HepG2 (cell line): ENCODE data around the gene SLC36A1. TPM values are rescaled to one million over a fixed set of nuclear protein-coding genes. Genes with fewer than 3 reads are reported as not detected.

Source experiments
- ATAC-seq: fragments of 200-7000 bp; cut with Tn5 transposase; 3 replicates; pipeline ENCODE4 v1.9.1; 2020; ENCODE audit warnings: mild to moderate bottlenecking, moderate library complexity
- BruUV-seq: library from RNA; stranded (reverse); fragments of 400-500 nt; replicated peaks from 2 replicates; lab custom pipeline; 2021; lab: Mats Ljungman, UMichigan
- CTCF ChIA-PET: fragments of 300-600 bp; formaldehyde crosslinking; extraction: SDS; loops from one replicate; lab custom pipeline; 2021; ENCODE audit warnings: low total read pairs, inconsistent platforms, low intra/inter-chr PET ratio; lab: Yijun Ruan, JAX
- POLR2A ChIA-PET: fragments of 350-600 bp; sonication (Branson Sonifier 250); formaldehyde crosslinking; loops from one replicate; lab custom pipeline; 2020; ENCODE audit warnings: antibody characterized with exemption, inconsistent platforms; lab: Yijun Ruan, JAX
- DNase-seq: peaks from one replicate; pipeline ENCODE4 v3.0.0-alpha.2; 2015; ENCODE audit warnings: low spot score
- FAIRE-seq: peaks from 3 replicates; lab custom pipeline; 2011; peaks lifted over from hg19 to GRCh38; lab: Jason Lieb, UNC
- H2AFZ ChIP-seq: one replicate; pipeline ENCODE4 v1.6.1; 2011; ENCODE audit warnings: low read length, inconsistent platforms
- H3K27ac ChIP-seq: fragments of 300-600 bp; 3 replicates; pipeline ENCODE4 v1.8.0; 2011; ENCODE audit warnings: mixed run types, mild to moderate bottlenecking, mixed read lengths, low read length, inconsistent platforms; ENCODE audit not compliant: insufficient read depth; ENCODE audit errors: extremely low read length
- H3K27me3 ChIP-seq, 2 experiments: fragments of 200-600 bp in 1 of 2; 2 replicates in 1 of 2; 3 replicates in 1 of 2; pipeline versions ENCODE4 v1.6.0 to v1.8.0; 2011; ENCODE audit warnings: low read length in 2 of 2, mild to moderate bottlenecking in 2 of 2, moderate library complexity in 2 of 2, inconsistent platforms in 1 of 2; ENCODE audit not compliant: insufficient read depth in 2 of 2, control insufficient read depth in 1 of 2
- H3K36me3 ChIP-seq, 2 experiments: fragments of 200-600 bp in 1 of 2; replicated peaks in 1 of 2; 2 replicates in 1 of 2; 3 replicates in 1 of 2; pipeline versions ENCODE4 v1.5.1 to v1.8.0; 2011; ENCODE audit warnings: low read length in 2 of 2, inconsistent platforms in 1 of 2; ENCODE audit not compliant: insufficient read depth in 2 of 2, control insufficient read depth in 1 of 2
- H3K4me1 ChIP-seq: 2 replicates; pipeline ENCODE4 v1.5.1; 2012; ENCODE audit warnings: low read length, inconsistent platforms; ENCODE audit not compliant: insufficient read depth
- H3K4me2 ChIP-seq: 2 replicates; pipeline ENCODE4 v1.6.0; 2011; ENCODE audit warnings: low read depth, low read length, inconsistent platforms
- H3K4me3 ChIP-seq, 3 experiments: fragments of 200-600 bp in 1 of 3; sonication (generic), shearing (Covaris generic) in 1 of 3; replicated peaks in 1 of 3; 2 replicates each; pipeline ENCODE4 v1.5.1; 2011 to 2016; ENCODE audit warnings: low read length in 3 of 3, inconsistent platforms in 2 of 3, low read depth in 2 of 3, mild to moderate bottlenecking in 2 of 3, control low read depth in 1 of 3, mixed read lengths in 1 of 3; ENCODE audit not compliant: insufficient read depth in 1 of 3
- H3K79me2 ChIP-seq: one replicate; pipeline ENCODE4 v1.6.1; 2011; ENCODE audit warnings: low read length, inconsistent platforms; ENCODE audit not compliant: insufficient read depth
- H3K9ac ChIP-seq: 2 replicates; pipeline ENCODE4 v1.6.0; 2011; ENCODE audit warnings: mild to moderate bottlenecking, low read depth, low read length, inconsistent platforms; ENCODE audit not compliant: insufficient read depth
- H3K9me3 ChIP-seq: 2 replicates; pipeline ENCODE4 v1.5.1; 2012; ENCODE audit warnings: mild to moderate bottlenecking, low read length
- H4K20me1 ChIP-seq: 2 replicates; pipeline ENCODE4 v1.6.0; 2011; ENCODE audit warnings: inconsistent platforms, mild to moderate bottlenecking, low read length, moderate library complexity; ENCODE audit not compliant: insufficient read depth
- ESRRA ChIP-seq: sonication (generic); formaldehyde crosslinking; IDR thresholded peaks from 2 replicates; pipeline ENCODE4 v1.5.1; 2020; ENCODE audit warnings: mild to moderate bottlenecking, low read depth, missing genetic modification reagents
- FOXC1 ChIP-seq: sonication (generic); formaldehyde crosslinking; IDR thresholded peaks from 2 replicates; pipeline ENCODE4 v1.8.0; 2022; ENCODE audit warnings: mild to moderate bottlenecking, missing genetic modification reagents, borderline replicate concordance
- FOXJ3 ChIP-seq: sonication (generic); formaldehyde crosslinking; IDR thresholded peaks from 2 replicates; pipeline ENCODE4 v1.4.0; 2020; ENCODE audit warnings: missing genetic modification reagents, mild to moderate bottlenecking, borderline replicate concordance
- GFI1 ChIP-seq: sonication (generic); formaldehyde crosslinking; IDR thresholded peaks from 2 replicates; pipeline ENCODE4 v1.5.0; 2020; ENCODE audit warnings: missing genetic modification reagents, mild to moderate bottlenecking, borderline replicate concordance
- KDM4B ChIP-seq: sonication (generic); formaldehyde crosslinking; IDR thresholded peaks from 2 replicates; pipeline ENCODE4 v1.4.0; 2020; ENCODE audit warnings: missing genetic modification reagents
- SIX1 ChIP-seq: sonication (generic); formaldehyde crosslinking; IDR thresholded peaks from 2 replicates; pipeline ENCODE4 v1.4.0; 2020; ENCODE audit warnings: missing genetic modification reagents, borderline replicate concordance
- SRSF9 ChIP-seq: fragments of 200-400 bp; formaldehyde crosslinking; IDR thresholded peaks from 2 replicates; pipeline ENCODE4 v1.6.1; 2018; ENCODE audit warnings: borderline replicate concordance, mild to moderate bottlenecking, low read depth, low read length; ENCODE audit not compliant: insufficient read depth, poor library complexity, severe bottlenecking
- ZBTB10 ChIP-seq: sonication (generic); formaldehyde crosslinking; IDR thresholded peaks from 2 replicates; pipeline ENCODE4 v1.4.0; 2020; ENCODE audit warnings: missing genetic modification reagents, borderline replicate concordance
- ZBTB7A ChIP-seq: sonication (generic); formaldehyde crosslinking; IDR thresholded peaks from 2 replicates; pipeline ENCODE4 v1.8.0; 2022; ENCODE audit warnings: mild to moderate bottlenecking, missing genetic modification reagents
- ZNF263 ChIP-seq: sonication (generic); formaldehyde crosslinking; IDR thresholded peaks from 2 replicates; pipeline ENCODE4 v1.4.0; 2020; ENCODE audit warnings: missing genetic modification reagents
- ZNF292 ChIP-seq: sonication (generic); formaldehyde crosslinking; IDR thresholded peaks from 2 replicates; pipeline ENCODE4 v1.8.1; 2022; ENCODE audit warnings: mild to moderate bottlenecking, low read depth, missing genetic modification reagents, borderline replicate concordance
- ZNF558 ChIP-seq: sonication (generic); formaldehyde crosslinking; IDR thresholded peaks from 2 replicates; pipeline ENCODE4 v1.9.0; 2022; ENCODE audit warnings: mild to moderate bottlenecking, missing genetic modification reagents, borderline replicate concordance
- ZNF616 ChIP-seq: sonication (generic); formaldehyde crosslinking; IDR thresholded peaks from 2 replicates; pipeline ENCODE4 v1.5.0; 2020; ENCODE audit warnings: low read depth, mild to moderate bottlenecking, missing genetic modification reagents
- ZNF652 ChIP-seq: IDR thresholded peaks from 2 replicates; pipeline ENCODE4 v1.6.1; 2016; ENCODE audit warnings: low read depth, borderline replicate concordance
- ZNF816 ChIP-seq: sonication (generic); formaldehyde crosslinking; IDR thresholded peaks from 2 replicates; pipeline ENCODE4 v1.8.0; 2022; ENCODE audit warnings: missing genetic modification reagents, mild to moderate bottlenecking, borderline replicate concordance
- WGBS: methylation state at CpG from one replicate; pipeline ENCODE4 v1.1.6; 2017; ENCODE audit warnings: low lambda C conversion rate; 5-methylcytosine and 5-hydroxymethylcytosine counted together
- in situ Hi-C: cut with HindIII; loops from 2 replicates; pipeline ENCODE4 v1.10.0; 2017; ENCODE audit warnings: low pct_unique_long_range_greater_than_20kb; ENCODE audit not compliant: extremely low pct_ligation_motif_present
- intact Hi-C: fragments of 100-400 bp; cut with micrococcal nuclease; formaldehyde crosslinking; loops from one replicate; pipeline ENCODE4 v1.10.0; 2022; ENCODE audit not compliant: unreplicated experiment
- polyA plus RNA-seq, 8 experiments: library from polyadenylated mRNA; depleted of rRNA in 3 of 8; stranded (reverse) in 7 of 8; unstranded in 1 of 8; fragments of >200 nt; fragmentation: Illumina TruSeq in 4 of 8; extraction: Trizol in 4 of 8; gene quantifications; 2 replicates each; pipeline versions ENCODE4 v1.2.1 to v1.2.3, GENCODE V29; 2011 to 2016; ENCODE audit warnings: low read depth in 4 of 8, missing spikeins in 1 of 8, mixed read lengths in 1 of 8; ENCODE audit not compliant: insufficient read depth in 1 of 8
- total RNA-seq, 5 experiments: library from RNA; depleted of rRNA; stranded (reverse); fragments of >200 nt; fragmentation: Illumina TruSeq; extraction: Trizol; gene quantifications; 2 replicates each; pipeline ENCODE4 v1.2.3, GENCODE V29; 2016; ENCODE audit warnings: low read depth in 1 of 5
- TF ChIP-seq, protein P1 (sequence below): sonication (generic); formaldehyde crosslinking; IDR thresholded peaks from 2 replicates; pipeline ENCODE4 v1.4.0; 2020; ENCODE audit warnings: missing genetic modification reagents

SLC36A1 gene
- total and polyA plus RNA-seq, 2 of the 13 experiments (the other 11 are each of a cell fraction or from before 2014, with no cell fraction given), result 8.0 to 8.9 TPM

GRCh38 chr5:151432210-151432609, 15.2 kb upstream of the SLC36A1 start:
- TF ChIP-seq ZNF292 (no peak), ZNF558 (CRISPR knock-in tag) (no peak), ZNF816 (CRISPR knock-in tag) (no peak), ESRRA (no peak), SIX1 (CRISPR knock-in tag) (no peak), GFI1 (CRISPR knock-in tag) (no peak), ZBTB10 (no peak), SRSF9 (no peak), KDM4B (no peak), ZNF652 (no peak), ZNF263 (no peak), ZNF616 (CRISPR knock-in tag) (no peak), FOXC1 (no peak), FOXJ3 (CRISPR knock-in tag) (no peak), ZBTB7A (CRISPR knock-in tag) (no peak)
- TF ChIP-seq, protein P1, sequence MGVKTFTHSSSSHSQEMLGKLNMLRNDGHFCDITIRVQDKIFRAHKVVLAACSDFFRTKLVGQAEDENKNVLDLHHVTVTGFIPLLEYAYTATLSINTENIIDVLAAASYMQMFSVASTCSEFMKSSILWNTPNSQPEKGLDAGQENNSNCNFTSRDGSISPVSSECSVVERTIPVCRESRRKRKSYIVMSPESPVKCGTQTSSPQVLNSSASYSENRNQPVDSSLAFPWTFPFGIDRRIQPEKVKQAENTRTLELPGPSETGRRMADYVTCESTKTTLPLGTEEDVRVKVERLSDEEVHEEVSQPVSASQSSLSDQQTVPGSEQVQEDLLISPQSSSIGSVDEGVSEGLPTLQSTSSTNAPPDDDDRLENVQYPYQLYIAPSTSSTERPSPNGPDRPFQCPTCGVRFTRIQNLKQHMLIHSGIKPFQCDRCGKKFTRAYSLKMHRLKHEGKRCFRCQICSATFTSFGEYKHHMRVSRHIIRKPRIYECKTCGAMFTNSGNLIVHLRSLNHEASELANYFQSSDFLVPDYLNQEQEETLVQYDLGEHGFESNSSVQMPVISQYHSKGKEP, result no peak
- TF ChIP-seq, all 625 proteins: peak for 0
- Histone ChIP-seq H3K27me3 (no peaks in the 10 kb centered on the region; a peak in 1 of 5 replicates), H3K79me2 (no peaks in the 10 kb centered on the region), H4K20me1 (no peaks in the 10 kb centered on the region), H3K9me3 (no peaks in the 10 kb centered on the region), H3K4me1 (peaks cover 4% of the 10 kb centered on the region; the same call in 1 of the 2 replicates), H3K4me2 (no peak overlapping the region), H2AFZ (no peak overlapping the region), H3K36me3 (no peaks in the 10 kb centered on the region), H3K9ac (no peak overlapping the region), H3K27ac (no peak overlapping the region), H3K4me3 (no peak overlapping the region)
- ChIA-PET CTCF (no interaction called here), POLR2A (no interaction called here)
- no peak for ATAC-seq
- no TSS peak for BruUV-seq
- WGBS, result 63% methylated on average over 3 of the region's 3 CpGs
- no peak for DNase-seq
- in situ Hi-C loops, result loop anchor here (25.0 kb wide), 1 partner anchor 305 kb away; no protein-coding TSS in a partner anchor
- FAIRE-seq, result no peak
- intact Hi-C loops, result no loop called here
